GM19023 (cell line): ENCODE measurements around the gene PCED1A.

Experiments
- ATAC-seq: cut with Tn5 transposase; IDR thresholded peaks from one replicate; pipeline ENCODE4 v1.9.1; 2021; ENCODE audit warnings: mild to moderate bottlenecking, moderate library complexity; ENCODE audit not compliant: unreplicated experiment

PCED1A gene

GRCh38 chr20:2866236-2866635 is 25.8 kb upstream of the PCED1A start:
- ATAC-seq, result no peak

- ATAC-seq, result no peak
Observed at GRCh38 chr20:2865630-2866029, 25.2 kb upstream of the PCED1A start.

- no peak for ATAC-seq
Observed at GRCh38 chr20:2865101-2865500, 24.6 kb upstream of the PCED1A start.

GRCh38 chr20:2864626-2865025 is 24.2 kb upstream of the PCED1A start:
- ATAC-seq, result no peak

GRCh38 chr20:2859330-2860121 is 19.1 kb upstream of the PCED1A start:
- no peak for ATAC-seq

DNA sequence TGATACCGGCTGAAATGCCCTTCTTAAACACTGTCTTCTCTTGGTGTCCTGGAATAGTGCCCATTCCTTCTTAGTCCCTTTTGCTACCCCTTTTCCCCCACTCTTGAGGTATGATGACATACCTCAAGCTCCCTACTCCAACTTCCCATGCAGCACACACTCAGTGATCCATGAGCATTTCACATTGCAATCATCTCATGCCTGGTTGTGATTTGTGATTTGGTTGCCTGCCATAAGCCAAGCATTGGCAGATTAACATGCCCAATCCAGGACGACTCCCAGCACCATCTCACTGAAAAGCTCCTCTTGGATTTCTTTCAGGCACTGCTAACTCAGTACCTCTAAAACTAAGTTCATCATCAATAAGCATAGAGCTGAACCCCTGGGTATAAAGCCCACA is 18.1 kb upstream of the PCED1A start:
- ATAC-seq, result no peak

DNA sequence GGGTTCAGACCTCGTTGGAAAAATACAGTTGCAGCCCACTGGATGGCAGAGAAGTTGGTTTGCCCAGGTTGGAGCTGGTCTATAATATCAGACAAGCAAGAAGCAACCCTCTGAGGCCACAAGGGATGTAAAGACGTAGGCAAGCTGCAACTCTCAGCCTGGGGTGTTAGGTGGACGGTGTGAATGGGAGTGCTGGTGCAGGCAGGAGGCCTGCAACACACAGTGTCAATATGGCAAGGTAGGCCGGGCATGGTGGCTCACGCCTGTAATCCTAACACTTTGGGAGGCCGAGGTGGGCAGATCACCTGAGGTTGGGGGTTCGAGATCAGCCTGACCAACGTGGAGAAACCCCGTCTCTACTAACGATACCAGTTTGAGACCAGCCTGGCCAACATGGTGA is 10.6 kb upstream of the PCED1A start:
- no peak for ATAC-seq

DNA sequence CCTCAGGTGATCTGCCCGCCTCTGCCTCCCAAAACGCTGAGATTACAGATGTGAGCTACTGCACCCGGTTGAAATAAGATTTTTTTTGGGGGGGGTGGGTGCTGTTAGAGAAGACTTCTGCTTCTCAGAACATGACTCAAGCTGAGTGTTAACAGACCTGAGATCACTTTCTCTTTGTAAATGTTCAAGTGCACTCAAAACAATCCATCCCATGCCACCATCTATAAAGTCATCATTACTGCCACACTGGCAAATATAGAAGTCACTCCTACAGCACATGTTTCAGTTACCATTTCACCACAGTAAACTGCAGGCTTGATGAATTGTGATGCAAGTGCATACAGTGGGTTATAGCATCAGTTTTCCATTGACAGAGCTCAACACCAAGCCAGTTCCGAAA is 9.1 kb upstream of the PCED1A start:
- no peak for ATAC-seq

GRCh38 chr20:2847802-2848201 is 7.3 kb upstream of the PCED1A start:
- no peak for ATAC-seq

DNA sequence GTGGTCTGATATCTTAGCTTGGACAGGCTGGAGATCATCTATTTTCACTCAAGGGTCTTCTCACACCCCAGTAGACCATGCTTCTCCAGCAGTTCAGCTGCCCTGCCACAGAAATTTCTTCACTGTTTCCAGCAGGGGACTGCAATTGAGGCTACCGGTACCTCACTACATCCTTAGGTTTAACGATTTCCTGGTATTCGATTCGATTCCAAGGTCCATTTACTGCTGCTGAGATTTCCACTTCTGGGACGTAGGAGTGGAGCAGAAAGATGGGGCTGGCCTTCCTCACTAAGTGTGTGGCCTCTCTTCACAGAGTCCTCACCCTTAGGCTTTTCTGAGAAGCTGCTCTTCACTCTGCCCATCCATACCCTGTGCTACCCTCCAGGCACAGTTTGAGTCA is 6.2 kb upstream of the PCED1A start:
- no peak for ATAC-seq

DNA sequence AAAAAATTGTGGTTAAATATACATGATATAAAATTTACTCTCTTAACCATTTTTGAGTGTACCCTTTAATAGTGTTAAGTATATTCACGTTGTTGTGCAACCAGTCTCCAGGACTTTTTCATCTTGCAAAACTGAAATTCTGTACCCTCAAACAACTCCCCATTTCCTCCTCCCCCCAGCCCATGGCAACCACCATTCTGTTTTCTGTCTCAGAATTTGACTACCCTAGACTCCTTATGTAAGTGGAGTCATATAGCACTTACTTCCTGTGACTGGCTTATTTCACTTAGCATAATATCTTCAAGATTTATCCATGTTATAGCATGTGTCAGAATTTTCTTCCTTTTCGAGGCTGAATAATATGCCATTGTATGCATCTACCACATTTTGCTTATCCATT is 5.2 kb upstream of the PCED1A start:
- no peak for ATAC-seq

- ATAC-seq, result peak; percentile 45
Observed at GRCh38 chr20:2840967-2841531, 594 bp upstream of the PCED1A start.

DNA sequence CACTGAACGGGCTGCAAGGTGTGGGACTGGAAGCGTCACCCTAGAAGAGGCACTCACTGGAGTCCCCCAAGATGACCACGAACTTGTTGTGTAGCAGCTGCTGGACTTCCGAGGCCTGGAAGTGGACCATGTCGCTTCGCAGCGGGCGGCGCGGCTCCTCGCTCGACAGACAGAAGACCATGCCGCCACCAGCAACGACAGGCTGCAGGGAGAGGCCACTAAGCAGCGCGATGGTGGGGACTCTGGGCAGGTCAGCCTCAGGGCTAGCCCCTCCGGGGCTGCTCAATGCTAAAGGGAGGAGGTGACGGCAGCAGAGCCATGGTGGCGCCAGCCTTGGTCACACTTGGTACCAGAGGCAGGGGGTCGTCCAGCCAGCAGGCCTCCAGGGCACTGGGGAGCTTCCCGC is 720 bp downstream of the PCED1A start:
- ATAC-seq, result no peak

DNA sequence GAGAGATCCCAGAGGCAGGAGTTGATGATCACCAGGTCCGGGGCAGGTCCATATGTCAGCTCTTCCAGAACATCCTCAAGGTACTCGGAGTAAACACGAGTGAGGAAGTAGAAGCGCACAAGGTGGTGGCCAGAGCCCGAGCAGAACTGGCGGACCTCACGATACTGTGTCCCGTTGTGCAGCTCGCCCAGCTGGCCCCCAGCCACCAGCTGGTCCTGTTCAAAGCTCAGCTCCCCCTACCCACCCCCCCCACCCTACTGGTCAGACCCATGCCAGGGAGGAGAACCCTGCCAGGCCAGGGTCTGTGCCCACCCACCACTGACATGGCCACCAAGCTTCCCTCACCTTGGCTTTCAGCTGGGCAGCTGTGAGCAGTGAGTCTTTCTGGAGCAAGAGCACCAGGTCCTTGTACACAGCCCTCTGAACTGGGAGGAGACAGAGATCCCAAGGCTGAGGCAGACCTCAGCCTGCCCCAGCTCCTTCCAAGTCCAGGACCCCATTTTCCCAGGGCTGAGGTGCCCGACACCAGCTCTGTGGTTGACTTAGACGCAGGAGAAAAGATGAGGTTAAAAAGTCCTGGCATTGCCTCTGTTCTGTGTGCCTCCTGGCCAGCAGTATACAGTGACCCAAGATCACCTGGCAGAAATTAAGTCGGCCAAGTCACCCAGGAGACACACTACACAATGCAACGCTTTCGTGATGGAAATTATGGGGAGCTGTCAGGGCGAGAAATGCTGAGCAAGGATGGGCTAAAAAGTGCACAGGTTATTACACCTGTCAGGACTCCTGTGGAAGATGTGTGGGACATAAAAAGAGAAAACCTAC is 1.4 kb downstream of the PCED1A start:
- no peak for ATAC-seq

DNA sequence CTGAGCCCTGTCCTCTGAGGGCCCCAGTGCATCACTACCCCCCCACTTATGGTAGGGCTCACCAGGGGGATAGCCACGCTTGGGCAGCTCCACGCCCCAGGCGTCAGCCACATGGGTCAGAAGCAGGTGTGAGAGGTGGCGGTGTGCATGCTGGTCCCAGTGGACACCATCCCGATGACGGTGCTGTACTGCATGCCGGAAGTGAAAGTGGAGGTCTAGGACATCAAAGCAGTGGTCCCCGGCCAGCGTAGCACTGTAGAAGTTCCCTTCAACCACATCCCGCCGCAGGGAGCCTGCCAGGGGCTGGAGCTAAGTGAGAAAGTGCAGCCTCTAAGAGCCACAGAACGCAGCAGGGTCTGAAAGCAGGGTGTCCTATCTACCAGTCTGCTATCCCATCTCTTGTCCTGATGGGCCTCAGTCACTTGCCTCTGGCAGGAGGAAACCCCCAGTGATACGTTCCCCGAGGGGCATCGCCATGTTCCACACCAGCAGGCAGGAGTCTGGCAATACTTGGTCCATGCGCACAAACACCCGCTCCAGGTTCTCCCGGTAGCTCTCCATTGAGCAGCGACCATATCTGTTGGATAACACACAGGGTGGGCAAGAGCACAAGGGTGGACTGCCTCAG is 2.2 kb downstream of the PCED1A start:
- ATAC-seq, result no peak

DNA sequence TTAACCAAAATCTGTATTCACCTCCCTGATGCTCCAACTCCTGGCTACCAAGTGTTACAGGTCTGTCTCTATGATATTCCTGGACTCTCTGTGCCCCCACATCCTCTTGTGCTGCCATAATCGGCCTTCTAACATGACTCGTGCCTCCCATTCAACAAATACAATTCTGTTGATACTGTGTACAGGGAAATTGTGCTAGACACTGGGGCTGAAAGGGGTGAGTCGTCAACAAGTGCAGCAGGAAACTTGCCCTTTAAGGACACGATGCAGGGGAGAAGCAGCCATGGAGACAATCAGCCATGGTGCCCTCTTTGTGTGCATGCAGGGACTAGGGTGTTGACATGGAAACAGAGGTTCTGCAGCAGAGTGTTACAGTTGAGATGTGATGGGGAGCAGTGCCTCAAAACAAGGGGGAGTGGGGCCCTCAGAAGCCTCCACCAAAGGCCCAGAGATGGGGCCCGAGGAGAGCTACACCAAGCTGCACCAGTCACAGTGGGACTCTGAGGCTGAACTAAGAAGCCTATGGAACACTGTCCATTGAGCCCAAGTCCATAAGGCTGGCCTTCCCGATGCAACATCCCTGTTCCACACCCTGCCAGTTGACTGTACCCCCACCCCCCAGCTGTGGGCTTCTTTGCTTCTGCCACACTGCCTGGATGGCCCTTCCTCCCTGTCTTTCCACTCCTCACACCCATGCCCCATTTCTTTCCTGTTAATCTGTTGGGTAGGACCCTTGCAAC is 3.1 kb downstream of the PCED1A start:
- no peak for ATAC-seq

GRCh38 chr20:2836035-2836434 is 4.4 kb downstream of the PCED1A start:
- no peak for ATAC-seq

DNA sequence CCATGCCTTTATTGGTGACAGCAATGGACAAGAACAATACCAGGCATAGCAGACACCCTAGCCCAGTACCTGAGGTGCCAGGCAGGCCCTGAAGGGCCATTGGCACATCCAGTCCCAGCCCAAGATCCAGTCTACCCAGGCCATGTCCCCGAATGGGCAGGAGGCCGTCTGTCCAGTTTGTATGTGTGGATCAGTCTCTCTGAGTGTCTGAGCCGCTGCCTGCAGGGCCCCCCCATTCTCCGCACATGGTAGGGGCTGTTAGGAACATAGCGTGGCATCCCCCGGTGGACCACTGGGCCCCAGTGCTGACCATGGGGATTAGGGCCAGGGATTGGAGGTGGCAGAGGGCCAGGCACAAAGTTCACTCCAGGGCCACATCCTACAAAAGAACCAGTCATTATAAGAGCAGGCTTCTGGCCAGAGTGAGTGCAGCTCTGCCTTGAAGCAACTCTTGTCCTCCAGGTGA is 5.1 kb downstream of the PCED1A start:
- no peak for ATAC-seq

- ATAC-seq, result no peak
Observed at GRCh38 chr20:2834401-2835110, 5.9 kb downstream of the PCED1A start.

- ATAC-seq, result no peak
Observed at GRCh38 chr20:2833761-2834160, 6.7 kb downstream of the PCED1A start.
